H1 (cell line): Measurements from ENCODE around the gene ARHGEF39. TPM values are rescaled to one million over a fixed set of nuclear protein-coding genes. Genes with fewer than 3 reads are reported as not detected.

ENCODE experiments used
- MAX ChIP-seq: IDR thresholded peaks from 2 replicates; pipeline ENCODE4 v1.6.1; 2012; ENCODE audit warnings: inconsistent platforms
- POLR2A ChIP-seq, 2 experiments: IDR thresholded peaks; 1 replicate in 1 of 2; 2 replicates in 1 of 2; pipeline ENCODE4 v1.6.1; 2011; ENCODE audit warnings: low read depth in 2 of 2, low read length in 2 of 2, mild to moderate bottlenecking in 2 of 2; ENCODE audit errors: control extremely low read depth in 1 of 2
- POLR2AphosphoS5 ChIP-seq: IDR thresholded peaks from 2 replicates; pipeline ENCODE4 v1.6.1; 2011; ENCODE audit warnings: low read depth, low read length
- POU5F1 ChIP-seq: IDR thresholded peaks from 2 replicates; pipeline ENCODE4 v1.6.1; 2011; ENCODE audit warnings: low read depth, mild to moderate bottlenecking, low read length, moderate library complexity
- RBBP5 ChIP-seq: IDR thresholded peaks from 2 replicates; pipeline ENCODE4 v1.7.1; 2012; ENCODE audit warnings: low read depth, mild to moderate bottlenecking, inconsistent platforms, low read length, moderate library complexity, borderline replicate concordance
- TBP ChIP-seq: IDR thresholded peaks from 2 replicates; pipeline ENCODE4 v1.6.1; 2011; ENCODE audit warnings: low read depth, low read length, improper control_type of control experiment
- TEAD4 ChIP-seq: IDR thresholded peaks from 2 replicates; pipeline ENCODE4 v1.6.1; 2012; ENCODE audit warnings: low read depth, low read length, inconsistent platforms, mixed read lengths
- YY1 ChIP-seq: IDR thresholded peaks from 2 replicates; pipeline ENCODE4 v1.6.1; 2011; ENCODE audit warnings: low read depth, mild to moderate bottlenecking, low read length
- polyA plus RNA-seq, 7 experiments: library from polyadenylated mRNA; depleted of rRNA in 3 of 7; stranded (reverse) in 5 of 7; unstranded in 2 of 7; fragments of >200 nt in 5 of 7; fragments of 200-250 nt in 2 of 7; gene quantifications; 1 replicate in 5 of 7; 2 replicates in 1 of 7; 4 replicates in 1 of 7; pipeline versions ENCODE4 v1.2.1 to v1.2.3, GENCODE V29; 2011 to 2013; ENCODE audit warnings: missing spikeins in 2 of 7, mixed read lengths in 2 of 7
- total RNA-seq: library from RNA; stranded (reverse); fragmentation: NEBNext Ultra II Directional; extraction: Animal tissue kit (Norgen Biotek cat#: 25700); gene quantifications from 2 replicates; pipeline ENCODE4 v1.2.1, GENCODE V29; 2021
- TF ChIP-seq, protein P1 (sequence below): fragments of 300-600 bp; sonication (generic); IDR thresholded peaks from 2 replicates; pipeline ENCODE4 v1.7.1; 2012; ENCODE audit warnings: low read length, moderate library complexity, mild to moderate bottlenecking, inconsistent platforms; ENCODE audit not compliant: insufficient replicate concordance
- TF ChIP-seq, protein P2 (sequence below): IDR thresholded peaks from 2 replicates; pipeline ENCODE4 v1.6.1; 2012; ENCODE audit warnings: inconsistent platforms

The ARHGEF39 gene
- total and polyA plus RNA-seq, 2 of the 8 experiments (the other 6 are each of a cell fraction or from before 2014, with no cell fraction given): 18.6 to 18.7 TPM

GRCh38 chr9:35689542-35690293, 24.7 kb upstream of the ARHGEF39 start, which contains the start of gene TPM2 (continued):
- TF ChIP-seq, protein P1, sequence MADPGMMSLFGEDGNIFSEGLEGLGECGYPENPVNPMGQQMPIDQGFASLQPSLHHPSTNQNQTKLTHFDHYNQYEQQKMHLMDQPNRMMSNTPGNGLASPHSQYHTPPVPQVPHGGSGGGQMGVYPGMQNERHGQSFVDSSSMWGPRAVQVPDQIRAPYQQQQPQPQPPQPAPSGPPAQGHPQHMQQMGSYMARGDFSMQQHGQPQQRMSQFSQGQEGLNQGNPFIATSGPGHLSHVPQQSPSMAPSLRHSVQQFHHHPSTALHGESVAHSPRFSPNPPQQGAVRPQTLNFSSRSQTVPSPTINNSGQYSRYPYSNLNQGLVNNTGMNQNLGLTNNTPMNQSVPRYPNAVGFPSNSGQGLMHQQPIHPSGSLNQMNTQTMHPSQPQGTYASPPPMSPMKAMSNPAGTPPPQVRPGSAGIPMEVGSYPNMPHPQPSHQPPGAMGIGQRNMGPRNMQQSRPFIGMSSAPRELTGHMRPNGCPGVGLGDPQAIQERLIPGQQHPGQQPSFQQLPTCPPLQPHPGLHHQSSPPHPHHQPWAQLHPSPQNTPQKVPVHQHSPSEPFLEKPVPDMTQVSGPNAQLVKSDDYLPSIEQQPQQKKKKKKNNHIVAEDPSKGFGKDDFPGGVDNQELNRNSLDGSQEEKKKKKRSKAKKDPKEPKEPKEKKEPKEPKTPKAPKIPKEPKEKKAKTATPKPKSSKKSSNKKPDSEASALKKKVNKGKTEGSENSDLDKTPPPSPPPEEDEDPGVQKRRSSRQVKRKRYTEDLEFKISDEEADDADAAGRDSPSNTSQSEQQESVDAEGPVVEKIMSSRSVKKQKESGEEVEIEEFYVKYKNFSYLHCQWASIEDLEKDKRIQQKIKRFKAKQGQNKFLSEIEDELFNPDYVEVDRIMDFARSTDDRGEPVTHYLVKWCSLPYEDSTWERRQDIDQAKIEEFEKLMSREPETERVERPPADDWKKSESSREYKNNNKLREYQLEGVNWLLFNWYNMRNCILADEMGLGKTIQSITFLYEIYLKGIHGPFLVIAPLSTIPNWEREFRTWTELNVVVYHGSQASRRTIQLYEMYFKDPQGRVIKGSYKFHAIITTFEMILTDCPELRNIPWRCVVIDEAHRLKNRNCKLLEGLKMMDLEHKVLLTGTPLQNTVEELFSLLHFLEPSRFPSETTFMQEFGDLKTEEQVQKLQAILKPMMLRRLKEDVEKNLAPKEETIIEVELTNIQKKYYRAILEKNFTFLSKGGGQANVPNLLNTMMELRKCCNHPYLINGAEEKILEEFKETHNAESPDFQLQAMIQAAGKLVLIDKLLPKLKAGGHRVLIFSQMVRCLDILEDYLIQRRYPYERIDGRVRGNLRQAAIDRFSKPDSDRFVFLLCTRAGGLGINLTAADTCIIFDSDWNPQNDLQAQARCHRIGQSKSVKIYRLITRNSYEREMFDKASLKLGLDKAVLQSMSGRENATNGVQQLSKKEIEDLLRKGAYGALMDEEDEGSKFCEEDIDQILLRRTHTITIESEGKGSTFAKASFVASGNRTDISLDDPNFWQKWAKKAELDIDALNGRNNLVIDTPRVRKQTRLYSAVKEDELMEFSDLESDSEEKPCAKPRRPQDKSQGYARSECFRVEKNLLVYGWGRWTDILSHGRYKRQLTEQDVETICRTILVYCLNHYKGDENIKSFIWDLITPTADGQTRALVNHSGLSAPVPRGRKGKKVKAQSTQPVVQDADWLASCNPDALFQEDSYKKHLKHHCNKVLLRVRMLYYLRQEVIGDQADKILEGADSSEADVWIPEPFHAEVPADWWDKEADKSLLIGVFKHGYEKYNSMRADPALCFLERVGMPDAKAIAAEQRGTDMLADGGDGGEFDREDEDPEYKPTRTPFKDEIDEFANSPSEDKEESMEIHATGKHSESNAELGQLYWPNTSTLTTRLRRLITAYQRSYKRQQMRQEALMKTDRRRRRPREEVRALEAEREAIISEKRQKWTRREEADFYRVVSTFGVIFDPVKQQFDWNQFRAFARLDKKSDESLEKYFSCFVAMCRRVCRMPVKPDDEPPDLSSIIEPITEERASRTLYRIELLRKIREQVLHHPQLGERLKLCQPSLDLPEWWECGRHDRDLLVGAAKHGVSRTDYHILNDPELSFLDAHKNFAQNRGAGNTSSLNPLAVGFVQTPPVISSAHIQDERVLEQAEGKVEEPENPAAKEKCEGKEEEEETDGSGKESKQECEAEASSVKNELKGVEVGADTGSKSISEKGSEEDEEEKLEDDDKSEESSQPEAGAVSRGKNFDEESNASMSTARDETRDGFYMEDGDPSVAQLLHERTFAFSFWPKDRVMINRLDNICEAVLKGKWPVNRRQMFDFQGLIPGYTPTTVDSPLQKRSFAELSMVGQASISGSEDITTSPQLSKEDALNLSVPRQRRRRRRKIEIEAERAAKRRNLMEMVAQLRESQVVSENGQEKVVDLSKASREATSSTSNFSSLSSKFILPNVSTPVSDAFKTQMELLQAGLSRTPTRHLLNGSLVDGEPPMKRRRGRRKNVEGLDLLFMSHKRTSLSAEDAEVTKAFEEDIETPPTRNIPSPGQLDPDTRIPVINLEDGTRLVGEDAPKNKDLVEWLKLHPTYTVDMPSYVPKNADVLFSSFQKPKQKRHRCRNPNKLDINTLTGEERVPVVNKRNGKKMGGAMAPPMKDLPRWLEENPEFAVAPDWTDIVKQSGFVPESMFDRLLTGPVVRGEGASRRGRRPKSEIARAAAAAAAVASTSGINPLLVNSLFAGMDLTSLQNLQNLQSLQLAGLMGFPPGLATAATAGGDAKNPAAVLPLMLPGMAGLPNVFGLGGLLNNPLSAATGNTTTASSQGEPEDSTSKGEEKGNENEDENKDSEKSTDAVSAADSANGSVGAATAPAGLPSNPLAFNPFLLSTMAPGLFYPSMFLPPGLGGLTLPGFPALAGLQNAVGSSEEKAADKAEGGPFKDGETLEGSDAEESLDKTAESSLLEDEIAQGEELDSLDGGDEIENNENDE: no peak
- TF ChIP-seq TEAD4: no peak
- peak; percentile 87 for TF ChIP-seq MAX
- peak in 1 of 2 experiments; percentile 86; a peak in 2 of 3 replicates for TF ChIP-seq POLR2A (IDR thresholded peaks at IDR 0.05; ENCODE audit: control extremely low read depth in 1 of 2, low read depth in 2 of 2, low read length in 2 of 2)
- no peak for TF ChIP-seq RBBP5
- peak; percentile 57; the same call in 1 of the 2 replicates for TF ChIP-seq YY1
- TF ChIP-seq TBP: peak; percentile 91
- peak; percentile 79 for TF ChIP-seq POLR2AphosphoS5
- no peak for TF ChIP-seq POU5F1
- TF ChIP-seq, protein P2, sequence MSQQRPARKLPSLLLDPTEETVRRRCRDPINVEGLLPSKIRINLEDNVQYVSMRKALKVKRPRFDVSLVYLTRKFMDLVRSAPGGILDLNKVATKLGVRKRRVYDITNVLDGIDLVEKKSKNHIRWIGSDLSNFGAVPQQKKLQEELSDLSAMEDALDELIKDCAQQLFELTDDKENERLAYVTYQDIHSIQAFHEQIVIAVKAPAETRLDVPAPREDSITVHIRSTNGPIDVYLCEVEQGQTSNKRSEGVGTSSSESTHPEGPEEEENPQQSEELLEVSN: peak; percentile 85
